ENCODE measurements around the gene REG3A.

DNA sequence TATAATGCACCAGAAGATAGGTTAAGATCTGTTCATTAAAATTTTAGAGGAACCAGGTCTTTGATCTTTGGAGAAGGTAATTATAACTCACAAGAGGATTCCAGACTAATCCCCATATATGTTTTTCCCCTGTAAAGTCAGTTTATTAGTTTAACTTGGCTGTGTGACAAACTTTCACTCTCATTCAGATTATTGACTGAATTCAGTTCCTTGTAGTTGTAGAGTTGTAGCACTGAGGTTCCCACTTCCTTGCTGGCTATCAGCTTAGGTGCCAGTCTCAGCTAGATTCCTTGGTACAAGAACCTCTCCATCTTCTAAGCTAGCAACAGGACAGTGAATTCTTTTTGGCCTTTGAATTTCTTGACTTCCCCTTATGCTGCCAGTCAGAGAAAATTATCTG is 20.1 kb downstream of the REG3A start:
- TF ChIP-seq, protein P1, sequence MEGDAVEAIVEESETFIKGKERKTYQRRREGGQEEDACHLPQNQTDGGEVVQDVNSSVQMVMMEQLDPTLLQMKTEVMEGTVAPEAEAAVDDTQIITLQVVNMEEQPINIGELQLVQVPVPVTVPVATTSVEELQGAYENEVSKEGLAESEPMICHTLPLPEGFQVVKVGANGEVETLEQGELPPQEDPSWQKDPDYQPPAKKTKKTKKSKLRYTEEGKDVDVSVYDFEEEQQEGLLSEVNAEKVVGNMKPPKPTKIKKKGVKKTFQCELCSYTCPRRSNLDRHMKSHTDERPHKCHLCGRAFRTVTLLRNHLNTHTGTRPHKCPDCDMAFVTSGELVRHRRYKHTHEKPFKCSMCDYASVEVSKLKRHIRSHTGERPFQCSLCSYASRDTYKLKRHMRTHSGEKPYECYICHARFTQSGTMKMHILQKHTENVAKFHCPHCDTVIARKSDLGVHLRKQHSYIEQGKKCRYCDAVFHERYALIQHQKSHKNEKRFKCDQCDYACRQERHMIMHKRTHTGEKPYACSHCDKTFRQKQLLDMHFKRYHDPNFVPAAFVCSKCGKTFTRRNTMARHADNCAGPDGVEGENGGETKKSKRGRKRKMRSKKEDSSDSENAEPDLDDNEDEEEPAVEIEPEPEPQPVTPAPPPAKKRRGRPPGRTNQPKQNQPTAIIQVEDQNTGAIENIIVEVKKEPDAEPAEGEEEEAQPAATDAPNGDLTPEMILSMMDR (IDR thresholded peaks at IDR 0.05) = no peak
- TF ChIP-seq POLR2A (IDR thresholded peaks at IDR 0.05) (no peak), EP300 (IDR thresholded peaks at IDR 0.05; ENCODE audit: low read depth) (no peak)
